GM23248 (cell line): ENCODE results near the gene KCTD2.

Source experiments
- EZH2 ChIP-seq: fragments of 200-600 bp; sonication (generic); IDR thresholded peaks from 2 replicates; pipeline ENCODE4 v1.6.1; 2018; ENCODE audit warnings: antibody characterized with exemption, mild to moderate bottlenecking; ENCODE audit not compliant: insufficient read depth, poor library complexity, severe bottlenecking
- EZH2phosphoT487 ChIP-seq: fragments of 200-600 bp; sonication (generic); IDR thresholded peaks from 2 replicates; pipeline ENCODE4 v1.6.1; 2018; ENCODE audit warnings: antibody characterized with exemption, moderate library complexity, mild to moderate bottlenecking, low read depth; ENCODE audit not compliant: insufficient read depth

DNA sequence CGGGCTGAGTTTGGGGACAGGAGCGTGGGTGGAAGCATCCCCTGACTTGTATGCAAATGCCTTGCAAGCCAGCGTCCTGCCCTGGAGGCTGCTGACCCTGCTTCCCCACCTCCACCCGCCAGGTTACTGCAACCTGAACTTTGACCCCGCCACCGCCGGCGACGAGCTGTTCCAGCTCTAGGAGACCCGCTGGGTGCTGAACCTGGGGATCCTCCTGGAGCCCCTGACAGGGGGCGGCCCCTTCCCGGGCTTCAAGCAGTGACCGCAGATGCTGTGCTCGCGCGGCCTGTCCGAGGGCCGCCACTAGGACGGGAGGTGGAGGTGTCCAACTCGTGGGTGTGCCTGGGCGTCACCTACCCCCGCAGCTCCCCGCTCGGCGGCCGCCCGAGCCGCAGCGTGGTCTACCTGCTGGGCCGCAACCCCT lies 30.1 kb downstream of the KCTD2 start:
- TF ChIP-seq EZH2 = no peak
- TF ChIP-seq EZH2phosphoT487 = no peak
